Tibial nerve (tissue), 4 donors: Measurements from ENCODE around the gene ADAT3. TPM values are rescaled to one million over a fixed set of nuclear protein-coding genes. Genes with fewer than 3 reads are reported as not detected.

ENCODE experiments used
- DNase-seq, 2 donors: peaks; one replicate each; pipeline ENCODE4 v3.0.0-alpha.2; 2019; ENCODE audit warnings: low spot score in 2 of 2
- H3K27ac ChIP-seq, 4 donors: fragments of 200-600 bp; sonication (generic) in 3 of 4; one replicate each; pipeline ENCODE4 v1.5.1; 2017 to 2019; ENCODE audit warnings: mild to moderate bottlenecking in 1 of 4
- H3K27me3 ChIP-seq, 2 donors: fragments of 200-600 bp; sonication (generic) in 1 of 2; one replicate each; pipeline versions ENCODE4 v1.5.1 to v1.6.0; 2017 to 2019
- H3K36me3 ChIP-seq, 3 donors: fragments of 200-600 bp; sonication (generic); one replicate each; pipeline ENCODE4 v1.5.1; 2018 to 2019
- H3K4me1 ChIP-seq, 4 donors: fragments of 200-600 bp; sonication (generic) in 3 of 4; one replicate each; pipeline ENCODE4 v1.5.1; 2017 to 2019
- H3K4me3 ChIP-seq, 4 donors: fragments of 200-600 bp; sonication (generic) in 3 of 4; one replicate each; pipeline ENCODE4 v1.5.1; 2017 to 2019; ENCODE audit warnings: mild to moderate bottlenecking in 1 of 4, moderate library complexity in 1 of 4
- H3K9me3 ChIP-seq, 4 donors: fragments of 200-600 bp; sonication (generic) in 3 of 4; one replicate each; pipeline ENCODE4 v1.5.1; 2017 to 2019
- EP300 ChIP-seq, 2 donors: sonication (generic); formaldehyde crosslinking; IDR thresholded peaks; one replicate each; pipeline ENCODE4 v1.6.1; 2017; ENCODE audit warnings: antibody characterized with exemption in 2 of 2, mild to moderate bottlenecking in 1 of 2
- POLR2A ChIP-seq, 2 donors: fragments of 450-650 bp; IDR thresholded peaks; one replicate each; pipeline ENCODE4 v1.6.1; 2017; ENCODE audit warnings: antibody characterized with exemption in 2 of 2, mild to moderate bottlenecking in 2 of 2, moderate library complexity in 2 of 2
- WGBS, 2 donors: methylation state at CpG; one replicate each; pipeline ENCODE4 v1.1.5; 2018; 5-methylcytosine and 5-hydroxymethylcytosine counted together
- total RNA-seq, 4 donors: library from RNA; depleted of rRNA; stranded (reverse); fragments of >200 nt; gene quantifications; one replicate each; pipeline ENCODE4 v1.1.0, GENCODE V29; 2016
- TF ChIP-seq, protein P1 (sequence below), 5 experiments: fragments of 200-600 bp in 3 of 5; fragments of 450-650 bp in 2 of 5; sonication (generic) in 3 of 5; IDR thresholded peaks; one replicate each; pipeline ENCODE4 v1.5.1; 2016 to 2019; ENCODE audit warnings: antibody characterized with exemption in 5 of 5, mild to moderate bottlenecking in 3 of 5, moderate library complexity in 2 of 5

Gene ADAT3
- total RNA-seq, 4 donors from 2014 or later: 2.4 to 8.7 (median 4.8) TPM

DNA sequence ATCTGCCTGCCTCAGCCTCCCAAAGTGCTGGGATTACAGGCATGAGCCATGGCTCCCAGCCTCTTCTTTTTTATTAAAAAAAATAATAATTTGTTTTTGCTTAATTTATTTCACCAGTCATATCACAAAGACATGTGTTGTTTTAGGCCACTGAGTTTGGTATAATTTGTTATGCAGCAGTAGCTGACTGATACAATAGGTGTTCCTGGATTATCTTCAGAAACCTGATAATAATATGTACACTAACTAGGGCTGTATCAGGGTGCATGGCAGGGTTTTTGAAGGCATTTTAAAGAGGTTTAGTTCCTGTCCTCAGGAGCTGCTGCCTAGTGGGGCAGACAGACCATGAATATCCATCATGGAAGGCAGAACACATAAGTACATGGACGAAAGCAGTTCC is 26.2 kb downstream of the ADAT3 start:
- peaks cover 0 to 17% (median 9%) of the 10 kb centered on the region in 4 donors for H3K4me1 ChIP-seq
- WGBS, 2 donors: 93 to 100% methylated on average over 1 of the region's 1 CpG
- H3K4me3 ChIP-seq: no peak overlapping the region
- no peak overlapping the region for H3K27ac ChIP-seq
- TF ChIP-seq POLR2A (IDR thresholded peaks at IDR 0.05): no peak
- TF ChIP-seq, protein P1, sequence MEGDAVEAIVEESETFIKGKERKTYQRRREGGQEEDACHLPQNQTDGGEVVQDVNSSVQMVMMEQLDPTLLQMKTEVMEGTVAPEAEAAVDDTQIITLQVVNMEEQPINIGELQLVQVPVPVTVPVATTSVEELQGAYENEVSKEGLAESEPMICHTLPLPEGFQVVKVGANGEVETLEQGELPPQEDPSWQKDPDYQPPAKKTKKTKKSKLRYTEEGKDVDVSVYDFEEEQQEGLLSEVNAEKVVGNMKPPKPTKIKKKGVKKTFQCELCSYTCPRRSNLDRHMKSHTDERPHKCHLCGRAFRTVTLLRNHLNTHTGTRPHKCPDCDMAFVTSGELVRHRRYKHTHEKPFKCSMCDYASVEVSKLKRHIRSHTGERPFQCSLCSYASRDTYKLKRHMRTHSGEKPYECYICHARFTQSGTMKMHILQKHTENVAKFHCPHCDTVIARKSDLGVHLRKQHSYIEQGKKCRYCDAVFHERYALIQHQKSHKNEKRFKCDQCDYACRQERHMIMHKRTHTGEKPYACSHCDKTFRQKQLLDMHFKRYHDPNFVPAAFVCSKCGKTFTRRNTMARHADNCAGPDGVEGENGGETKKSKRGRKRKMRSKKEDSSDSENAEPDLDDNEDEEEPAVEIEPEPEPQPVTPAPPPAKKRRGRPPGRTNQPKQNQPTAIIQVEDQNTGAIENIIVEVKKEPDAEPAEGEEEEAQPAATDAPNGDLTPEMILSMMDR (IDR thresholded peaks at IDR 0.05): no peak
- TF ChIP-seq EP300 (IDR thresholded peaks at IDR 0.05): no peak
- no peak for DNase-seq
- no peaks in the 10 kb centered on the region for H3K9me3 ChIP-seq
- no peaks in the 10 kb centered on the region for H3K36me3 ChIP-seq
- no peaks in the 10 kb centered on the region for H3K27me3 ChIP-seq

DNA sequence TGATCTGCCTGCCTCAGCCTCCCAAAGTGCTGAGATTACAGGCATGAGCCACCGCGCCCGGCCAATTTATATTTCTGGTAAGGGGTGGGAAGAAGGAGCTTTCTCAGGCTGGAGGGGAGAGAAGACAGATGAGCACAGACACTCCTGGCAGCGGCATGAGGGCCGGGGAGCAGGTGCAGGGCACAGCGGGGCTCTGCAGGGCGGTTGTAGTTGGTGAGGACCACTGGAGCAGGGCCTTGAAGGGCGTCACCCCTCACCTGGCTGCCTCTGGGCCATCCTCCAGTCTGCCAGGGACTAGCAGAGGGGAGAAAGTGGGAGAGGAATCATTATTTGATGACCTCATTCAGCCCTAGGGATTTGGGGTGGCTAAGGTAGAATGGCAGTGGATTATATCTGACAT is 27.2 kb downstream of the ADAT3 start:
- Histone ChIP-seq H3K9me3 (no peaks in the 10 kb centered on the region), H3K27me3 (no peaks in the 10 kb centered on the region), H3K36me3 (no peaks in the 10 kb centered on the region), H3K27ac (no peak overlapping the region), H3K4me1 (peaks cover 0 to 17% (median 9%) of the 10 kb centered on the region in 4 donors), H3K4me3 (no peak overlapping the region)
- TF ChIP-seq POLR2A (IDR thresholded peaks at IDR 0.05) (no peak), EP300 (IDR thresholded peaks at IDR 0.05) (no peak)
- TF ChIP-seq, protein P1 (IDR thresholded peaks at IDR 0.05): no peak
- 86% methylated on average over 8 of the region's 8 CpGs for WGBS, 2 donors
- DNase-seq: no peak

DNA sequence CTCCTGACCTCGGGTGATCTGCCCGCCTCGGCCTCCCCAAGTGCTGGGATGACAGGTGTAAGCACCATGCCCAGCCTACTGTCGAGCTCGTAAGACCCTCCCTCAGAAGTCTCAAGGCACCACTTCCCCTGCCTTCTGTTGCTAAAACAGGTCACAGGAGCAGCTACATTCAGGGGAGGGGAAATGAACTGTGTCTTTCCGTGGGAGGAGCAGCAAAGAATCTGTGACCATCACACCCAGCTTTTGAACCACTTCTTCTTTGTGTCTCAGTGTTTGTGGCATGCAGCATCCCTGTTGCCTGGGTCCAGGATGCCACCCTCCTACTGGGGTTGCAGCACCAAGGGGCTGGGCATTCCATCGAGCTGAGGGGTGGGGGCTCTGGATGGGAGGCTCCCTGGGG is 28.0 kb downstream of the ADAT3 start:
- H3K27me3 ChIP-seq: no peaks in the 10 kb centered on the region
- H3K27ac ChIP-seq: no peak overlapping the region
- DNase-seq: no peak
- H3K9me3 ChIP-seq: no peaks in the 10 kb centered on the region
- peaks cover 0 to 17% (median 9%) of the 10 kb centered on the region in 4 donors for H3K4me1 ChIP-seq
- no peak for TF ChIP-seq EP300 (IDR thresholded peaks at IDR 0.05)
- no peak for TF ChIP-seq POLR2A (IDR thresholded peaks at IDR 0.05)
- TF ChIP-seq, protein P1 (IDR thresholded peaks at IDR 0.05): no peak
- no peak overlapping the region for H3K4me3 ChIP-seq
- no peaks in the 10 kb centered on the region for H3K36me3 ChIP-seq
- 59 to 75% methylated on average over 6 of the region's 7 CpGs for WGBS, 2 donors

DNA sequence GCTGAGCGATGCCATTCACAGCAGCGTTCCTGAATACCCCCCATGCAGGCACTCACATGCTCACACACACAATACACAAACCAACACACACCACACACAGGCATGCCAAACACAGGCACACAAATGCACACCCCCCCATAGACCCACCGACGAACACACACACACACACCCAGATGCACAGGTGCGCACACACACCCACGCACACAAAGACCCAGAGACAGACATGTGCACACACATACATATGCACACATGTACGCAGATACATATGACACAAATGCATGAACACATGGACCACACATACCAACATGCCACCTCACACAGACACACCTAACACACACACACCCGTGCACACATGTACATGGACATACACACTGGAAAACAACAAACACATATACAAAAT is 28.7 kb downstream of the ADAT3 start:
- Histone ChIP-seq H3K36me3 (no peaks in the 10 kb centered on the region), H3K4me3 (no peak overlapping the region), H3K27ac (no peak overlapping the region), H3K27me3 (no peaks in the 10 kb centered on the region), H3K9me3 (no peaks in the 10 kb centered on the region), H3K4me1 (peaks cover 0 to 16% (median 8%) of the 10 kb centered on the region in 4 donors)
- TF ChIP-seq EP300 (IDR thresholded peaks at IDR 0.05) (no peak), POLR2A (IDR thresholded peaks at IDR 0.05) (no peak)
- TF ChIP-seq, protein P1 (IDR thresholded peaks at IDR 0.05): no peak
- no peak for DNase-seq
- 88 to 90% methylated on average over 8 of the region's 8 CpGs for WGBS, 2 donors

DNA sequence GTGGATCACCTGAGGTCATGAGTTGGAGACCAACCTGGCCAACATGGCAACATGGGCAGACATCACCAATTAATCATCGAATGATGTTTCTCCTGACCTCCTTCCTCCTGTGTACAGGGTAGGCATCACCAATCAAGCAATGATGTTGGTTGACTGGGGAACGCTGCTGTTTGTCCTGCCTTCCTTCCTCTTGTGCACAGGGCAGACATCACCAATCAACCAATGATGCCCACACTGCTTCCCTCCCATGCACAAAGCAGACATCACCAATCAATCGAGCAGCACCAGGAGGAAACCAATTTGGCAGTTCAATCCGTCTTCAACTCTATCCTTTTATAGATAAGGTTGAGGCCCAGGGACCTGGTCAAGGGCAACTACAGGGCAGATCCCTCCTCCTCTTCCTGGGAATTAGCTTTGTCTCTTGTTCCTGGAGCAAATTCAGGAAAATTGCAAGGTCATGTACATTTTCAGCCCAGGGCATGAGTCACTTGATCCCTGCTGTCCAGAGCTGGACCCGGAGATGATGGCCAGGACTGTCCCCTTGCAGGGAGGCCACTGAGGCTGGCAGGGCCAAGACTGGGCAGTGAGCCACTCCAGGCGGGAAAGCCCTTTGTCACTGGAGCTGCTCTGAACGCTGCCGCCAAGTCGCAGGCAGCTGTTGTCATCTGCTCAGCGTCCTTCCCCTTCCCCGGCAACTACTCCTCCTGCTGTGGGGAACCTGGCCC is 30.4 kb downstream of the ADAT3 start:
- WGBS, 2 donors: 45 to 65% methylated on average over 11 of the region's 11 CpGs
- no peaks in the 10 kb centered on the region for H3K36me3 ChIP-seq
- DNase-seq: no peak

More for the DNA sequence above, 30.4 kb downstream of the ADAT3 start:
- Histone ChIP-seq H3K9me3 (no peaks in the 10 kb centered on the region), H3K4me1 (peaks cover 3 to 13% (median 10%) of the 10 kb centered on the region in 4 donors), H3K27ac (peak overlapping the region in 2 of 4 donors; percentile 41 to 46), H3K27me3 (no peaks in the 10 kb centered on the region), H3K4me3 (no peak overlapping the region)
- TF ChIP-seq POLR2A (IDR thresholded peaks at IDR 0.05) (no peak), EP300 (IDR thresholded peaks at IDR 0.05) (no peak)
- TF ChIP-seq, protein P1 (IDR thresholded peaks at IDR 0.05): no peak
